ENCODE data around the gene CTNNA3.

DNA sequence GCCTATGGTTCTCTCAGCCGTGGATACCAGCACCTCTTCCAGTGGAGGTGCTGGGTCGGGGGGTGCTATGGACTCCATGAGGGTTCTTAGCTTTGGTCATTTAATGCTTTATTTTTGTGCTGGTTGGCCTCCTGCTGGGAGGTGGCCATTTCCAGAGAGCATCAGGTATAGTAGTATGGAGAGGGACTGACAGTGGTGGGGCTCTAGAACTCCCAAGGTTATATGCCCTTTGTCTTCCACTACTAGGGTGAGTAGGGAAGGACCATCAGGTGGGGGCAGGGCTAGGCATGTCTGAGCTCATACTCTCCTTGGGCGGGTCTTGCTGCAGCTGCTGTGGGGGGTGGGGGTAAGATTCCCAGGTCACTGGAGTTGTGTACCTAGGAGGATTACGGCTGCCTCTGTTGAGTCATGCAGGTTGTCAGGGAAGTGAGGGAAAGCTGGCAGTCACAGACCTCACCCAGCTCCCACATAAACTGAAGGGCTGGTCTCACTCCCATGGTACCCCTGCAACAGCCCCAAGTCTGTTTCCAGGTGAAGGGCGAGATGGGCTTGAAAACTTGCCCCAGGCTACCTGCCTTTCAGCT is 1533.3 kb downstream of the CTNNA3 start:
- TF ChIP-seq, protein P1, sequence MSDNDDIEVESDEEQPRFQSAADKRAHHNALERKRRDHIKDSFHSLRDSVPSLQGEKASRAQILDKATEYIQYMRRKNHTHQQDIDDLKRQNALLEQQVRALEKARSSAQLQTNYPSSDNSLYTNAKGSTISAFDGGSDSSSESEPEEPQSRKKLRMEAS (IDR thresholded peaks at IDR 0.05; ENCODE audit: insufficient read depth, insufficient read length): no peak
- TF ChIP-seq, protein P2, sequence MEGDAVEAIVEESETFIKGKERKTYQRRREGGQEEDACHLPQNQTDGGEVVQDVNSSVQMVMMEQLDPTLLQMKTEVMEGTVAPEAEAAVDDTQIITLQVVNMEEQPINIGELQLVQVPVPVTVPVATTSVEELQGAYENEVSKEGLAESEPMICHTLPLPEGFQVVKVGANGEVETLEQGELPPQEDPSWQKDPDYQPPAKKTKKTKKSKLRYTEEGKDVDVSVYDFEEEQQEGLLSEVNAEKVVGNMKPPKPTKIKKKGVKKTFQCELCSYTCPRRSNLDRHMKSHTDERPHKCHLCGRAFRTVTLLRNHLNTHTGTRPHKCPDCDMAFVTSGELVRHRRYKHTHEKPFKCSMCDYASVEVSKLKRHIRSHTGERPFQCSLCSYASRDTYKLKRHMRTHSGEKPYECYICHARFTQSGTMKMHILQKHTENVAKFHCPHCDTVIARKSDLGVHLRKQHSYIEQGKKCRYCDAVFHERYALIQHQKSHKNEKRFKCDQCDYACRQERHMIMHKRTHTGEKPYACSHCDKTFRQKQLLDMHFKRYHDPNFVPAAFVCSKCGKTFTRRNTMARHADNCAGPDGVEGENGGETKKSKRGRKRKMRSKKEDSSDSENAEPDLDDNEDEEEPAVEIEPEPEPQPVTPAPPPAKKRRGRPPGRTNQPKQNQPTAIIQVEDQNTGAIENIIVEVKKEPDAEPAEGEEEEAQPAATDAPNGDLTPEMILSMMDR (IDR thresholded peaks at IDR 0.05; ENCODE audit: extremely low read depth in 1 of 2, insufficient read depth in 1 of 2, low read depth in 1 of 2, low read length in 2 of 2): no peak
- TF ChIP-seq EZH2 (IDR thresholded peaks at IDR 0.05; ENCODE audit: borderline replicate concordance, low read depth, low read length, severe bottlenecking) (no peak), MYC (IDR thresholded peaks at IDR 0.05; ENCODE audit: low read depth, low read length) (no peak), POLR2AphosphoS5 (IDR thresholded peaks at IDR 0.05; ENCODE audit: insufficient read depth, low read depth, low read length) (no peak)
